GM12872 (cell line): ENCODE measurements around the gene TMEM167A.

Experiments
- CTCF ChIP-seq: IDR thresholded peaks from 3 replicates; pipeline ENCODE4 v1.5.1; 2011; ENCODE audit warnings: low read depth, mild to moderate bottlenecking, low read length, moderate library complexity; ENCODE audit not compliant: insufficient read depth

TMEM167A gene

DNA sequence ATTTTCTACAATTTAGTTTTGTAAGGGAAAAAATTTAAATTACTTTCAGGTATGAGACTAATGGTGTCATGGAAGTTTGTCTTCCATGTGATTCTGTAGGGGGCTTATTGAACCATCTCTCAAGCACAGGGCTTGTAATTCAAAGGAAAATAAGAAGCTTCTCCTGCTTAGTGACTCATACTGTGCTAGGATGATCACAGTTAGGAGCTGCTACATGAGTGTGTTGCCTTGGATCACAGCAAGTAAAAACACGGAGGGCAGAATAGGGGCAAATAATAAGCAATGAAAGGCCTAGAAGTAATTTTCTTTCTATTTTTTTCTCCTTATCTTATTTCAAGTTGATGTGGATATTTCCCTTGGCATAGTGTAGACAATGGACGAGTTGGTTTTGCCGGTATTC is 28.9 kb downstream of the TMEM167A start:
- TF ChIP-seq CTCF, result no peak

GRCh38 chr5:83044926-83045325 is 32.3 kb downstream of the TMEM167A start:
- no peak for TF ChIP-seq CTCF

DNA sequence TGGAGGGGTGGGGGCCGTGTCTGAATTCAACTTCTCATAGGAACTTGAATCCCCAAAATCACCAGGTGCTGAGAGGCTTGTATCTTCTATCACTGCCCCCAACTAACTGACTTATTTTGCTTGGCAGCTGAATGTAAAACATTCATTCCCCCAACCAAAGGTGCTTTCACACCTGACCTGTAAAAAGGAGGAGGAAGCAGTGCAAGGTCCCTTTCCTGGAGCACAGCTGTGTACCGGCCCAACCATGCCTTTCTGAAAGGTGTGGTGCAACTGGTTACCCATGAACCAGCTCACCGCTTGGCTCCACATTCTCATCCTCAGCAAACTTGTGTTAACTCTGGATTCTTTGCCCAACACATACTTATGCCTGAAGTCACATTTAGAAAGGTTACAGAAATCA is 34.7 kb downstream of the TMEM167A start:
- TF ChIP-seq CTCF, result no peak

DNA sequence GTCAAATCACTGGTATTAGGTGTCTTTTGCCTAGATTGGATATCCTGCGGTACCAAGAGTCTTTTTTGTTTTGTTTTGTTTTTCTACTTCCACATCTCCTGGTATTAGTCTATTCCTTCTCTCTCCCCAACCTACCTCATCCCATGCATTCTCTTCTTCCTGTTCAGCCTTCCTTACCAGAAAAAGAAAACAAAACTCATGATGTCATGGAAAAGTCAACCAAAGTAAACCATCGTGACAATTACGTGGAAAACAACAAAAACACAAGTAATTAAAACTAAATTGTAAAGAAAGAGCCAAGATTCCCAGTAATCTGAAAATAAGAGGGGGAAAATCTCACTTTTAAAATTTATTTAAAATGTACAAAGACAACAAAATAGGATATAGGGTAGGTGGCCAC is 38.3 kb downstream of the TMEM167A start:
- TF ChIP-seq CTCF, result no peak

DNA sequence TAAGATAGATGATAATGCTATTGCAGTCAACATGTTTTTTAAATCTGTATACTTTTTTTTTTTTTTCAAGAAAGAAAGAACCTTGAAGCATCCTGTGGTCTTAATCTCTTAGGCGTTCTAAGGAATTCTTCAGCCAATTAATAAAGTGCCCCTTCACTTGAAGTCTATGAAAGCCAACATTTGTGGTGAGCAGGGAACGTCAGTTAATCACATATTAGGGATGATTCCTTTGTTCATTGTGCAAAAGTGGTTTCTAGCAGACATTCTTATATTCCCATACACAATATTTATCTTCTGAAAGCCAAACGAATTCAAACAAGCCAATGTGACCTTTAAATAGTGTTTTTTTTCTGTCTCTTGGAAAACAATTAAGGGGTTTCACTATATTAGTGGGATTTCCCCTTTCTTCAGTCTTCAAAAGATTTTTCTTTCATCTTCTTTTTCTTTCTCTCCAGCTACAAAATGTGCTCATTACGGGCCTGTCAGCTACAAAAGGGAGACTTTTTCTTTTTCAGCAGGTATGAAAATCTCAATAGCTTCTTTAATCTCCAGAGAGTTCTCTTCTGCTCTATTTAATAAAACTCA is 40.1 kb downstream of the TMEM167A start:
- TF ChIP-seq CTCF, result no peak

DNA sequence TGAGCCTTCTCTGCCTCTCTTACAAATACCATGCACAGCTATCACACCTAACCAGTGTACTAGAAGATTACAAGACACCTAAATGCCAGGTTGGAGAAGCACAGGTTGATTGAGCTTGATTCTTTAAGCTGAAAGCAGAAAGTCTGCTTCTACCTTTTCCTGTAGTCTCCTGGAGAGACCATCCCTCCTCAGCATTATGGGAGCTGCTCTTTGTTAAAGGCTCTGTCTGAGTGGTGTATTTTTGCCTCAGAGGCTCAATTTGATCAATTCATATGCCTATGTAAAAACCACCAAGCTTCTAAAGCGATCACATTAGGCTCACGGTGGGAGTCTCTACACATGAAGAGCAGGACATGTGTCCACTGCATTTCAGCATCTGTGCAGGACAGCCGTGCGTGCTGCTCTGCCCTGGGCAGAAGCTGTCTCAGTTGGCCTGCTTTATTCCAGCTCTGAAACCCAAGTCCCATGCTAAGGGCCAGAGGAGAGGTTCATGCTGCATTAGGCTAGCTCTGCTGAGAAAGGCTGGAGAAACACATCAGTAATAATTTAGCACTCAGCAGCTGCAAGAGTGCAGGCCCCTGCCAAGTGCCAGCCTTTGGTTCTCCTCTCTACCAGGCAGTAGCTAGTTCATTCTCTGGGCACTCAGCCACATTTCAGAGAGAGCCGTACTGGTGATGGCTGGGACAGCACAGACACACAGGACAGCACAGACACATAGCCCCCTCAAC is 41.7 kb downstream of the TMEM167A start:
- no peak for TF ChIP-seq CTCF

DNA sequence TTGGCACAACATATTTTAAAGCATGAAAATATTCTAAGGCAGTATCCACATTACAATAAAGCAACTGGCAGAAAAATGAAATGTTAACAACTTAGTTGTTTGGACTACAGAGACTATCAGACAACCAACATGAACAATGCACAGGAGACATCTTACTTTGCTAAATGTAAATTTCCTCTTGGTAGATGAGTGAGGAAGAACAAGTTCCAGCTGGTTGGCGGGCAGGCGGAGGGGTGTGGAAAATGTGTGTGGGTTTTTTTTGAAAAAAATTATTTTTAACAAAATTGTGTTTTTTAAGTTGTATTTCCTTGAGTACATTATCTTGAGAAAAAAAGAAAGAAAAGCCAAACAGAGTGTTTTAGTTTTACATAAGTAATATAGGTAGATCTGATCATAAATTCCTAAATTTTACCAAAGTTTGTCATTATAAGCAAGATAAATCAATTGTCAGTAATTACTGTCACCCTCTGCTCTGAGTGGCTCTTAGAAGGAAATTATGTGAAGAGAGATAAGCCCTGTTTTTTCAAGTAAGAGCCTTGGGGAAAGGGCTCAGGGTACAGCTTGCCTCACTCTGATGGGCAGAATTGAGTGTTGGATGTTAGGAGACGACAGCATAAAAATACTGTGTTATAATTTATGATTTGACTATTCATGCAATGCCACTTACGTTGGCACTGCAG is 42.5 kb downstream of the TMEM167A start:
- TF ChIP-seq CTCF, result no peak
